Ishikawa (cell line): ENCODE measurements around the gene ALDH1L1.

Experiments used
- CEBPB ChIP-seq: IDR thresholded peaks from 2 replicates; pipeline ENCODE4 v1.6.1; 2012
- CREB1 ChIP-seq: IDR thresholded peaks from 2 replicates; pipeline ENCODE4 v1.6.1; 2012; ENCODE audit warnings: low read depth
- EGR1 ChIP-seq: IDR thresholded peaks from 2 replicates; pipeline ENCODE4 v1.6.1; 2012
- EP300 ChIP-seq: IDR thresholded peaks from 2 replicates; pipeline ENCODE4 v1.6.1; 2012; ENCODE audit warnings: borderline replicate concordance
- FOXM1 ChIP-seq: IDR thresholded peaks from 2 replicates; pipeline ENCODE4 v1.6.1; 2012; ENCODE audit warnings: low read depth, borderline replicate concordance
- MAX ChIP-seq: IDR thresholded peaks from 2 replicates; pipeline ENCODE4 v1.6.1; 2012
- NFIC ChIP-seq: IDR thresholded peaks from 2 replicates; pipeline ENCODE4 v1.6.1; 2012
- RAD21 ChIP-seq: IDR thresholded peaks from 2 replicates; pipeline ENCODE4 v1.6.1; 2012; ENCODE audit warnings: low read depth
- REST ChIP-seq: IDR thresholded peaks from 2 replicates; pipeline ENCODE4 v1.6.1; 2012; ENCODE audit warnings: low read depth, mild to moderate bottlenecking
- TAF1 ChIP-seq: IDR thresholded peaks from 2 replicates; pipeline ENCODE4 v1.6.1; 2012; ENCODE audit warnings: low read depth, mild to moderate bottlenecking
- TCF12 ChIP-seq: IDR thresholded peaks from 2 replicates; pipeline ENCODE4 v1.6.1; 2012; ENCODE audit warnings: low read depth
- TEAD4 ChIP-seq: IDR thresholded peaks from 2 replicates; pipeline ENCODE4 v1.6.1; 2012
- USF1 ChIP-seq: IDR thresholded peaks from 2 replicates; pipeline ENCODE4 v1.6.1; 2012
- YY1 ChIP-seq: IDR thresholded peaks from 2 replicates; pipeline ENCODE4 v1.6.1; 2012; ENCODE audit warnings: low read depth
- ZBTB7A ChIP-seq: IDR thresholded peaks from 2 replicates; pipeline ENCODE4 v1.6.1; 2012; ENCODE audit warnings: low read depth

ALDH1L1 gene

GRCh38 chr3:126205717-126206655, 25.6 kb upstream of the ALDH1L1 start:
- no peak for TF ChIP-seq TCF12
- TF ChIP-seq USF1: no peak
- no peak for TF ChIP-seq ZBTB7A
- TF ChIP-seq EGR1: no peak
- TF ChIP-seq FOXM1: no peak
- TF ChIP-seq CEBPB: no peak
- no peak for TF ChIP-seq MAX
- no peak for TF ChIP-seq TAF1
- no peak for TF ChIP-seq RAD21
- TF ChIP-seq REST: no peak

- TF ChIP-seq YY1 (no peak), CREB1 (no peak), FOXM1 (no peak), TCF12 (no peak), NFIC (no peak), MAX (no peak), RAD21 (no peak), USF1 (no peak)
Measured at GRCh38 chr3:126202680-126203079, 22.3 kb upstream of the ALDH1L1 start.

GRCh38 chr3:126202276-126202675, 21.9 kb upstream of the ALDH1L1 start:
- no peak for TF ChIP-seq USF1
- peak; percentile 41; the same call in 1 of the 2 replicates for TF ChIP-seq NFIC

GRCh38 chr3:126201168-126201567, 20.8 kb upstream of the ALDH1L1 start:
- TF ChIP-seq TAF1 (no peak), YY1 (no peak), CREB1 (no peak), RAD21 (no peak), FOXM1 (no peak), TCF12 (no peak)

- TF ChIP-seq USF1 (no peak), REST (no peak), RAD21 (no peak), TCF12 (no peak), CEBPB (no peak), YY1 (no peak)
Measured at GRCh38 chr3:126200534-126200933, 20.1 kb upstream of the ALDH1L1 start.

- TF ChIP-seq MAX (no peak), YY1 (no peak), CREB1 (no peak), TCF12 (no peak), RAD21 (no peak), CEBPB (no peak), NFIC (no peak), TEAD4 (no peak), EGR1 (no peak), REST (no peak), EP300 (no peak), TAF1 (no peak), FOXM1 (no peak)
Measured at GRCh38 chr3:126199256-126199655, 18.9 kb upstream of the ALDH1L1 start.
